ENCODE measurements around the gene CCDC159. TPM values are rescaled to one million over a fixed set of nuclear protein-coding genes. Genes with fewer than 3 reads are reported as not detected.

CCDC159 gene
- total and polyA plus RNA-seq, 2 of the 13 experiments (the other 11 are each of a cell fraction or from before 2014, with no cell fraction given), result 1.7 to 6.3 TPM

DNA sequence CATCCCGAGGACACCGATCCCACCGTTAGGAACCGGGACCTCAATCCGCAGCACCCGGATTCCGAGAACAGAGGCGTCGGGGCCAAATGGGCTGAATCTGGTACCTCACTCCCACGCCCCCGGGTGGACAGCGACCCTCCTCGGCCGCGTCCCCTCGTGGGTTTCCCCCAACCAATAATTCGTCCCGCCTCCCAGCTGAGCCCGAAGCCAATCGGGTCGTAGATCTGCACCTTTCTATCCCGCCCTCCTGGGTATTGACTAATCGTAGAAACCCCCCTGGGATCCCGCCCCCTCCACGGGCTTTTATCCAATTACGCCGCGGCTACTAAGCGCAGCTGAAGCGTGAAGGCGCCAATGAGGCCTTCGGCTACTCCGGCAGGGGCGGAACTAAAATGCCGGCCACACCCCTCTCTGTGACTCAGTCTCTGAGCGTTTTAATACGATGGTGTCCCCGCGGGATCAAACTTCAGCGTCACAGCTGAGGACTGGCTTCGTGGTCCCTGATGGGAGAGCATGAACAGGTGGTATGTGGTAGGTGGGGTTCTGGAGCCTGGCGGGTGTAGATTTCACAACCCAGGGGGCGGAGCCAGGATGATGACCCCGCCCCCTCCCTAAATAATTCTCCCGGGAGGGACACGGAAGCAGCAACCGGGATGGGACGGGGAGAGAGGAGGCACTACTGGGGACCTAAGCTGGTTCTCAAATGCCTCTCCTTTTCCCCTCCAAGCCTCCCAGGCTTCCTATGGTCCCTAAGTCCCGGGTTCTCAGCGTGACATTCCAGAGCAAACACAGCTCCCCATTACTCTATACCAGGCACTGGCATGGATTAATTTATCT, at the start of gene CCDC159, which contains the start of gene TMEM205 (continued):
- TF ChIP-seq, protein P1, sequence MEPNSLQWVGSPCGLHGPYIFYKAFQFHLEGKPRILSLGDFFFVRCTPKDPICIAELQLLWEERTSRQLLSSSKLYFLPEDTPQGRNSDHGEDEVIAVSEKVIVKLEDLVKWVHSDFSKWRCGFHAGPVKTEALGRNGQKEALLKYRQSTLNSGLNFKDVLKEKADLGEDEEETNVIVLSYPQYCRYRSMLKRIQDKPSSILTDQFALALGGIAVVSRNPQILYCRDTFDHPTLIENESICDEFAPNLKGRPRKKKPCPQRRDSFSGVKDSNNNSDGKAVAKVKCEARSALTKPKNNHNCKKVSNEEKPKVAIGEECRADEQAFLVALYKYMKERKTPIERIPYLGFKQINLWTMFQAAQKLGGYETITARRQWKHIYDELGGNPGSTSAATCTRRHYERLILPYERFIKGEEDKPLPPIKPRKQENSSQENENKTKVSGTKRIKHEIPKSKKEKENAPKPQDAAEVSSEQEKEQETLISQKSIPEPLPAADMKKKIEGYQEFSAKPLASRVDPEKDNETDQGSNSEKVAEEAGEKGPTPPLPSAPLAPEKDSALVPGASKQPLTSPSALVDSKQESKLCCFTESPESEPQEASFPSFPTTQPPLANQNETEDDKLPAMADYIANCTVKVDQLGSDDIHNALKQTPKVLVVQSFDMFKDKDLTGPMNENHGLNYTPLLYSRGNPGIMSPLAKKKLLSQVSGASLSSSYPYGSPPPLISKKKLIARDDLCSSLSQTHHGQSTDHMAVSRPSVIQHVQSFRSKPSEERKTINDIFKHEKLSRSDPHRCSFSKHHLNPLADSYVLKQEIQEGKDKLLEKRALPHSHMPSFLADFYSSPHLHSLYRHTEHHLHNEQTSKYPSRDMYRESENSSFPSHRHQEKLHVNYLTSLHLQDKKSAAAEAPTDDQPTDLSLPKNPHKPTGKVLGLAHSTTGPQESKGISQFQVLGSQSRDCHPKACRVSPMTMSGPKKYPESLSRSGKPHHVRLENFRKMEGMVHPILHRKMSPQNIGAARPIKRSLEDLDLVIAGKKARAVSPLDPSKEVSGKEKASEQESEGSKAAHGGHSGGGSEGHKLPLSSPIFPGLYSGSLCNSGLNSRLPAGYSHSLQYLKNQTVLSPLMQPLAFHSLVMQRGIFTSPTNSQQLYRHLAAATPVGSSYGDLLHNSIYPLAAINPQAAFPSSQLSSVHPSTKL (CRISPR knock-in tag; IDR thresholded peaks at IDR 0.05), result peak; percentile 17; the same call in 1 of the 2 replicates
- no peak for TF ChIP-seq IRF2 (CRISPR knock-in tag; IDR thresholded peaks at IDR 0.05)
- TF ChIP-seq ELF4 (CRISPR knock-in tag; IDR thresholded peaks at IDR 0.05; ENCODE audit: borderline replicate concordance), result 0 out of 2 replicates have a peak, but pooled peaks have one; percentile 2
- TF ChIP-seq, protein P2, sequence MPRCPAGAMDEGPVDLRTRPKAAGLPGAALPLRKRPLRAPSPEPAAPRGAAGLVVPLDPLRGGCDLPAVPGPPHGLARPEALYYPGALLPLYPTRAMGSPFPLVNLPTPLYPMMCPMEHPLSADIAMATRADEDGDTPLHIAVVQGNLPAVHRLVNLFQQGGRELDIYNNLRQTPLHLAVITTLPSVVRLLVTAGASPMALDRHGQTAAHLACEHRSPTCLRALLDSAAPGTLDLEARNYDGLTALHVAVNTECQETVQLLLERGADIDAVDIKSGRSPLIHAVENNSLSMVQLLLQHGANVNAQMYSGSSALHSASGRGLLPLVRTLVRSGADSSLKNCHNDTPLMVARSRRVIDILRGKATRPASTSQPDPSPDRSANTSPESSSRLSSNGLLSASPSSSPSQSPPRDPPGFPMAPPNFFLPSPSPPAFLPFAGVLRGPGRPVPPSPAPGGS (CRISPR knock-in tag; IDR thresholded peaks at IDR 0.05), result no peak
- TF ChIP-seq ISX (CRISPR knock-in tag; conservative IDR thresholded peaks at IDR 0.05), result no peak
- TF ChIP-seq JUN (CRISPR knock-in tag; IDR thresholded peaks at IDR 0.05), result no peak
- TF ChIP-seq KDM1A (CRISPR knock-in tag; IDR thresholded peaks at IDR 0.05), result no peak
- TF ChIP-seq CREB1 (IDR thresholded peaks at IDR 0.05), result peak; percentile 84
- TF ChIP-seq CREB1 (CRISPR knock-in tag; IDR thresholded peaks at IDR 0.05), result peak; percentile 89
- TF ChIP-seq PHF5A (CRISPR knock-in tag; IDR thresholded peaks at IDR 0.05; ENCODE audit: low read depth, unreplicated experiment), result no peak
- TF ChIP-seq ARID4A (CRISPR knock-in tag; IDR thresholded peaks at IDR 0.05; ENCODE audit: borderline replicate concordance), result peak; percentile 31; the same call in 1 of the 2 replicates
- TF ChIP-seq POLR2AphosphoS5 (IDR thresholded peaks at IDR 0.05; ENCODE audit: low read depth, low read length), result peak; percentile 48
- no peak for TF ChIP-seq IKZF1 (IDR thresholded peaks at IDR 0.05)
- no peak for TF ChIP-seq NFRKB (IDR thresholded peaks at IDR 0.05)
- no peak for TF ChIP-seq SMAD9 (CRISPR knock-in tag; IDR thresholded peaks at IDR 0.05)
- no peak for TF ChIP-seq AGO1 (IDR thresholded peaks at IDR 0.05; ENCODE audit: low read depth, low read length, poor library complexity, severe bottlenecking)
- no peak for TF ChIP-seq NBN (conservative IDR thresholded peaks at IDR 0.05)
- peak; percentile 77 for TF ChIP-seq ELF1 (CRISPR knock-in tag; IDR thresholded peaks at IDR 0.05)
- TF ChIP-seq, protein P3, sequence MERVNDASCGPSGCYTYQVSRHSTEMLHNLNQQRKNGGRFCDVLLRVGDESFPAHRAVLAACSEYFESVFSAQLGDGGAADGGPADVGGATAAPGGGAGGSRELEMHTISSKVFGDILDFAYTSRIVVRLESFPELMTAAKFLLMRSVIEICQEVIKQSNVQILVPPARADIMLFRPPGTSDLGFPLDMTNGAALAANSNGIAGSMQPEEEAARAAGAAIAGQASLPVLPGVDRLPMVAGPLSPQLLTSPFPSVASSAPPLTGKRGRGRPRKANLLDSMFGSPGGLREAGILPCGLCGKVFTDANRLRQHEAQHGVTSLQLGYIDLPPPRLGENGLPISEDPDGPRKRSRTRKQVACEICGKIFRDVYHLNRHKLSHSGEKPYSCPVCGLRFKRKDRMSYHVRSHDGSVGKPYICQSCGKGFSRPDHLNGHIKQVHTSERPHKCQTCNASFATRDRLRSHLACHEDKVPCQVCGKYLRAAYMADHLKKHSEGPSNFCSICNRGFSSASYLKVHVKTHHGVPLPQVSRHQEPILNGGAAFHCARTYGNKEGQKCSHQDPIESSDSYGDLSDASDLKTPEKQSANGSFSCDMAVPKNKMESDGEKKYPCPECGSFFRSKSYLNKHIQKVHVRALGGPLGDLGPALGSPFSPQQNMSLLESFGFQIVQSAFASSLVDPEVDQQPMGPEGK (CRISPR knock-in tag; IDR thresholded peaks at IDR 0.05), result peak; percentile 57; the same call in 1 of the 2 replicates
- no peak for TF ChIP-seq MTF1 (CRISPR knock-in tag; IDR thresholded peaks at IDR 0.05)
